Erythroblast (primary cell): Measurements from ENCODE around the gene WDR48.

Source experiments
- GATA1 ChIP-seq: IDR thresholded peaks from 2 replicates; pipeline ENCODE4 v1.6.1; 2011; ENCODE audit warnings: low read depth, mild to moderate bottlenecking, control low read depth, low read length, moderate library complexity
- POLR2A ChIP-seq: IDR thresholded peaks from 2 replicates; pipeline ENCODE4 v1.6.1; 2011; ENCODE audit warnings: mild to moderate bottlenecking, low read length

DNA sequence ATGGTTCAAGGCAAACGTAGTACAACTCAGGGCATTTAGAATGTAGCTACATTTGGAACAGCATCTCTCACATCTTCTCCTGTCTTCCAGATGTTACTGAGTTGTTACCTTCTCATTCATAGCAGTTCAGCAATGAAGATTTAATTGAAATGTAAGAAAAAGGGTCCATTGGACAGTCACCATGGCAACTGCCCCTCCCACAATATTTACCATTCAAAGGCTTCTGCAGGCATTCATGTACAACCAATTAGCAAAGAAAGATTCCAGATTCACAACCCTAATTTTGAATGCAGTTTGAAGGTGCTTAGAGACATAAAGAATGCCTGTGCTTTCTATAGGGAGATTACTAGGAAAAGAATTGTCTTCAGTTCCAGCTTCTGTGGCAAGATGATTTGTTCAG lies 22.3 kb upstream of the WDR48 start:
- TF ChIP-seq POLR2A (no peak), GATA1 (no peak)
